ENCODE results near the gene CIDEA.

DNA sequence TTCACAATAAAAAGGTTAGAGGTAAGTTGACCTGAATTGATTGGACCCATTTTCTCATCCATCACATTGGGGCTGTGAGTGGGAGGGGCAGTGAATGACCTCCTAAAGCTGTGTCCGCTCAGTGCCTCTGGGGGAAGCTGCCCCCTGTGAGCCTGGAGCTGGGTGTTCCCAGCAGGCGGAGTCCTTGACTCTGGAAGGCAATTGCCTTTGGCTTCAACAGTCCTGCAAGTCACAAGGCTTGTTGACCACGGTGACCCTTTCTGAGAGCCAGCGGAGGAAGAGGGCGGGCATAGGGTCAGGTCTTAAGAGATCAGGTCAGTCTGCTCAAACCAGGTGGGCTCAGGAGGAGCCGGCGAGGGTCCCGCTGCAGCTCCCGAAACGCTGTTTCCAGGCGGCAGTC lies 1.1 kb upstream of the CIDEA start:
- TF ChIP-seq POLR2A (IDR thresholded peaks at IDR 0.05), result no peak
- TF ChIP-seq, protein P1, sequence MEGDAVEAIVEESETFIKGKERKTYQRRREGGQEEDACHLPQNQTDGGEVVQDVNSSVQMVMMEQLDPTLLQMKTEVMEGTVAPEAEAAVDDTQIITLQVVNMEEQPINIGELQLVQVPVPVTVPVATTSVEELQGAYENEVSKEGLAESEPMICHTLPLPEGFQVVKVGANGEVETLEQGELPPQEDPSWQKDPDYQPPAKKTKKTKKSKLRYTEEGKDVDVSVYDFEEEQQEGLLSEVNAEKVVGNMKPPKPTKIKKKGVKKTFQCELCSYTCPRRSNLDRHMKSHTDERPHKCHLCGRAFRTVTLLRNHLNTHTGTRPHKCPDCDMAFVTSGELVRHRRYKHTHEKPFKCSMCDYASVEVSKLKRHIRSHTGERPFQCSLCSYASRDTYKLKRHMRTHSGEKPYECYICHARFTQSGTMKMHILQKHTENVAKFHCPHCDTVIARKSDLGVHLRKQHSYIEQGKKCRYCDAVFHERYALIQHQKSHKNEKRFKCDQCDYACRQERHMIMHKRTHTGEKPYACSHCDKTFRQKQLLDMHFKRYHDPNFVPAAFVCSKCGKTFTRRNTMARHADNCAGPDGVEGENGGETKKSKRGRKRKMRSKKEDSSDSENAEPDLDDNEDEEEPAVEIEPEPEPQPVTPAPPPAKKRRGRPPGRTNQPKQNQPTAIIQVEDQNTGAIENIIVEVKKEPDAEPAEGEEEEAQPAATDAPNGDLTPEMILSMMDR (IDR thresholded peaks at IDR 0.05), result no peak

Data from Peyer's patch (tissue), 4 donors.